Mucosa of descending colon (tissue), 3 donors: ENCODE data around the gene MRM2. TPM values are rescaled to one million over a fixed set of nuclear protein-coding genes. Genes with fewer than 3 reads are reported as not detected.

Experiments used
- ATAC-seq: fragments of 200-7000 bp; cut with Tn5 transposase; one replicate; pipeline ENCODE4 v1.9.1; 2020; ENCODE audit warnings: mild to moderate bottlenecking, moderate library complexity
- DNase-seq, 3 donors: peaks; one replicate each; pipeline ENCODE4 v3.0.0-alpha.2; 2020
- H3K36me3 ChIP-seq: fragments of 200-600 bp; one replicate; pipeline ENCODE4 v1.8.0; 2021; ENCODE audit warnings: low read depth, mild to moderate bottlenecking
- H3K4me1 ChIP-seq: fragments of 200-600 bp; one replicate; pipeline ENCODE4 v1.8.0; 2021; ENCODE audit warnings: low read depth, mild to moderate bottlenecking
- H3K4me3 ChIP-seq: fragments of 200-600 bp; one replicate; pipeline ENCODE4 v1.8.0; 2021; ENCODE audit warnings: mild to moderate bottlenecking
- H3K9me3 ChIP-seq: fragments of 200-600 bp; one replicate; pipeline ENCODE4 v1.8.0; 2021; ENCODE audit warnings: mild to moderate bottlenecking
- intact Hi-C, 2 donors: fragments of 100-400 bp; cut with DNase I in 1 of 2; cut with micrococcal nuclease in 1 of 2; formaldehyde crosslinking; loops; one replicate each; pipeline versions ENCODE4 v1.11.0 to v1.11.1; 2022; cut with DNase I, micrococcal nuclease
- total RNA-seq, 3 donors: library from RNA; stranded (reverse); fragmentation: NEBNext Ultra II Directional in 2 of 3; extraction: Animal tissue kit (Norgen Biotek cat#: 25700) in 2 of 3; gene quantifications; one replicate each; pipeline versions ENCODE4 v1.2.1 to v1.2.4, GENCODE V29; 2021 to 2023
- TF ChIP-seq, protein P1 (sequence below): fragments of 200-600 bp; IDR thresholded peaks from one replicate; pipeline ENCODE4 v1.8.0; 2022; ENCODE audit warnings: antibody characterized with exemption, mild to moderate bottlenecking
- donor health status: DM: no; HTN: no; CAD: no; lungs with moderate emphysema.
- donor health status: DM: no; HTN: no; CAD: no.
- donor health status: DM: no; HTN: yes; CAD: no.

Gene MRM2
- total RNA-seq, 3 donors from 2014 or later, result 16.5 to 18.8 (median 17.2) TPM

DNA sequence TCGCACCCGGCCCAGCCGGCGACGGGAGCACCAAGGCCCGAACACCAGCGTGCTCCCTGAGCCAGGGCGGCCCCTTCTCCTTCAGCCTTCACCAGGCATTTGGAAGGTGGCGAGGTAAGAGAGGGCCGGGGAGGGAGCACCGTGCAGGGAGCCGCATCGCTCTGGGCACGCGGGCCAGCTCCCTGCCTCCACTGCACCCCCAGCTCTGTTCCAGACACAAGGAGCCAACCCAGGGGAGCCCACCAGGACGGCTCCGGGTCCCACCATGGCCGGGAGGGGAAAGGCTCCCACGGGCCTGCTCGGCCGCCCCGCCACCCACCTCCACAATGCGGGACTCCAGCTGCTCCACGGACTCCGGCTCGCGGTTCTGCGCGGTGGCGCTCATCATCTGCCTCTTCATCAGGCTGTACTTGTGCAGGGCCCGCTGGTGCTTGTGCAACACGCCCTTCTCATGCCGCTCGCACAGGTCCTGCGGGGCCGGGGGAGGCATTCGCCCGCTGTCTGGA is 15.1 kb upstream of the MRM2 start:
- H3K4me3 ChIP-seq, result no peak overlapping the region
- no peaks in the 10 kb centered on the region for H3K4me1 ChIP-seq
- H3K9me3 ChIP-seq, result no peaks in the 10 kb centered on the region
- intact Hi-C loops, result no loop called here
- ATAC-seq (no peak), DNase-seq (no peak)
- TF ChIP-seq, protein P1, sequence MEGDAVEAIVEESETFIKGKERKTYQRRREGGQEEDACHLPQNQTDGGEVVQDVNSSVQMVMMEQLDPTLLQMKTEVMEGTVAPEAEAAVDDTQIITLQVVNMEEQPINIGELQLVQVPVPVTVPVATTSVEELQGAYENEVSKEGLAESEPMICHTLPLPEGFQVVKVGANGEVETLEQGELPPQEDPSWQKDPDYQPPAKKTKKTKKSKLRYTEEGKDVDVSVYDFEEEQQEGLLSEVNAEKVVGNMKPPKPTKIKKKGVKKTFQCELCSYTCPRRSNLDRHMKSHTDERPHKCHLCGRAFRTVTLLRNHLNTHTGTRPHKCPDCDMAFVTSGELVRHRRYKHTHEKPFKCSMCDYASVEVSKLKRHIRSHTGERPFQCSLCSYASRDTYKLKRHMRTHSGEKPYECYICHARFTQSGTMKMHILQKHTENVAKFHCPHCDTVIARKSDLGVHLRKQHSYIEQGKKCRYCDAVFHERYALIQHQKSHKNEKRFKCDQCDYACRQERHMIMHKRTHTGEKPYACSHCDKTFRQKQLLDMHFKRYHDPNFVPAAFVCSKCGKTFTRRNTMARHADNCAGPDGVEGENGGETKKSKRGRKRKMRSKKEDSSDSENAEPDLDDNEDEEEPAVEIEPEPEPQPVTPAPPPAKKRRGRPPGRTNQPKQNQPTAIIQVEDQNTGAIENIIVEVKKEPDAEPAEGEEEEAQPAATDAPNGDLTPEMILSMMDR, result no peak
- H3K36me3 ChIP-seq, result no peaks in the 10 kb centered on the region

DNA sequence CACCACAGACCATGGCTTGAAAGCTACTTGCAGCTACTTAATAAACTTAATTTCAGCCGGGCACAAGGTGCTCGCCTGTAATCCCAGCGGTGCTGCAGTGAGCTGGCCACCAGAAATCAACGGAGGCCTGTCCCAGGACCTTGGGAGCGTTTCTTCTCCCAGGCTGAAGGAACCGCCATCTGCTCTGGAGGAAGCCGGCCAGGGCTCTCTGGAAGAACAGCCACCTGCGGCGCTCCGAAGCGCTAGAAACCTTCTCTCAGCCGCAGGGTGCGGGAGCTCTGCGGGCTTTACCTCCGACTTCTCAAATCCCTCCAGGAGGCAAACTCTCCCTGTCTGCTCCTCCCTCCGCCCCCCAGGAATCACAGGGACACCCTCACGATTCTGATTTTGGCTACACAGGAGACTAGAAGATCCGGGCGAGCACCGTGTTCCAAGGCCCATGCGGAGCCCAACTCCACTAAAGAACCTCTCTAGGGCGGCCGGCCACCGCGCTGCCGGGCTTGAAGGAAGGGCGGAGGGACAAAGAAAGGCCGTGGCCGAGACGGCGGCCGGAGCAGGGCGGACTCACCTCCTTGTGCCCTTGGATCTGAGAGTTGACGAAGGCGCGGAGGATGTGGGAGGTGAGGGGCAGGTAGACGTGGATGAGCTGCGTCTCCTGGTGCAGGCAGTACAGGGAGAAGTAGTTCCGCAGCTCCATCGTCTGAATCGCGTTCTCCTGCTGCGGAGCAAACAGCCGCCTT is 14.5 kb upstream of the MRM2 start:
- TF ChIP-seq, protein P1, result no peak
- Histone ChIP-seq H3K36me3 (no peaks in the 10 kb centered on the region), H3K4me3 (no peak overlapping the region), H3K4me1 (no peaks in the 10 kb centered on the region), H3K9me3 (no peaks in the 10 kb centered on the region)
- no peak for ATAC-seq
- intact Hi-C loops, result no loop called here
- DNase-seq, result no peak

DNA sequence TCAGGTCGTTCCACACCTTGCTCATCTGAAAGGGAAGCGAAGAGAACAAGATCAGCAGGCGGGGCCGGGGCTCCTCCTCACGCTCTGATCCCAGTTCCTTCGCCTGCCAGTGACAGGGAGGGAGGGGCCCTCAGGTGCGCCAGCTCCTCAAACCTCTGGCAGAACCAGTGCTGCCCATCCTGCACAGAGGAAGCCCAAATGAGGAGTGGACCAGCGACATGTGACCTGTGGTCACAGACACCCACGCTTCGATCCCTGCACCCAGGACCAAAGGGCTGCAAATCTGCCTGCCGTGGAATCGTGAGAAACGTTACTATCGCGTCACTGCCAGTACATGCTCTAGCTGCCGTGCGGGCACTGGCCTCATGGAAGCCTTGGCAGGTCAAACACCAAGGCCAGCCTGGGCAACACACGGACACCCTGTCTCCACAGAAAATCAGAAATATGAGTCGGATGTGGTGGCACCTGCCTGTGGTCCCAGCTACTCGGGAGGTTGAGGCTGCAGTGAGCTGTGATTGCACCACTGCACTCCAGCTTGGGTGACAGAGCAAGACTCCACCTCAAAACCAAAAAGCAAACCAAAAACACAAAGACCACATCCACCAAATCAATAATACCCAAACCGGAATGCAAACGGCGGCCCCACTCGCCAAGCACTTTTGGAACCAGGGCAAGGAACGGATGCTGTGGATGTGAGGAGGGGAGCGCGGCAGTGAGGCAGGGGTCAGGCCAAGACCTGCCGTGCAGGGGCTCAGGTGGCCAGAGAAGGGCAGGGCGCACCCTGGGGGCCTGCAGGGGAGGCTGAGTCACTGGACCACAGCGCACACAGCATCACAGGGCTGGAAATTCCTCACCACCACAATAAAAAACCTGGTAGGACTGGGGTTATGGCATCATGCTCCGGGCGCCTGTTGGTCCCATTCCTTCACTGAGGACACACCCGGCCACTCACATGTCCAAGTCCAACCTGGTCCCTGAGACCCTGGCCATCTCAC is 13.4 kb upstream of the MRM2 start:
- Histone ChIP-seq H3K4me3 (no peak overlapping the region), H3K9me3 (no peaks in the 10 kb centered on the region), H3K36me3 (no peaks in the 10 kb centered on the region), H3K4me1 (no peaks in the 10 kb centered on the region)
- TF ChIP-seq, protein P1, result no peak
- DNase-seq (no peak), ATAC-seq (no peak)
- intact Hi-C loops, result no loop called here

DNA sequence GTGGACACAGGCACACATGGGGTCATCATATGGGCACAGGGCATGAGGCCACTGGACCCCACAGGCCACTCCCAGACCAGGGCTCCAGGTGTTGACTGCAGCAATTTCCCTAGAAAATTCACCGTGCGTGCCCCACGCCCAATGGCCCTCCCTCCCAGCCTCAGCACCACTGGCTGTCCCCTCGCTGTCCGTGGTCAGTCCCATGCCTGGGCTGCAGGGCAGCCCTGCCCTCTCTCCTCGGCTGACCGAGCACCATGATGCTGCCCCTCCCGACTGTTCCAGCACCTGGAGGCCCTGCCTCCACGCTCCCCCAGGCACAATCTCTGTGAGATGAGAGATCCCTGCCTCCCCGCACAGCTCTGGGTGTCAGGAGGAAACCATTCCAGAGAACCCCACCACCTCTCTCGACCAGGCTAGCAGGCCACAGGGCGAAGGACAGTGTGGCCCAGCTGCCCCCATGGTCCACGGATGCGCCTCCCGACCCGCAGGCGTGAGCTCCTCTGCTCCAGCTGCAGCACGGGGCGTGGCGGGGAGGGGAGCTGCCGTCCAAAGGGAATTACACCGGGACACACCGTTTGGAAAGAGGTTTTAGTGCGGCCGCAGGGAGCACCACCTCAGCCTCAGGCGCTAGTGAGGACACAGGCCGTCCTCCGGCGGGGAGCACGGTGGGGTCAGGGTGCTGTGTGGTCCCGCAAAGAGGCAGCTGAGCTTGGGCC is 12.6 kb upstream of the MRM2 start:
- no peak overlapping the region for H3K4me3 ChIP-seq
- H3K36me3 ChIP-seq, result no peaks in the 10 kb centered on the region
- intact Hi-C loops, result no loop called here
- ATAC-seq (no peak), DNase-seq (no peak)
- H3K4me1 ChIP-seq, result no peaks in the 10 kb centered on the region
- TF ChIP-seq, protein P1, result no peak
- H3K9me3 ChIP-seq, result no peaks in the 10 kb centered on the region

DNA sequence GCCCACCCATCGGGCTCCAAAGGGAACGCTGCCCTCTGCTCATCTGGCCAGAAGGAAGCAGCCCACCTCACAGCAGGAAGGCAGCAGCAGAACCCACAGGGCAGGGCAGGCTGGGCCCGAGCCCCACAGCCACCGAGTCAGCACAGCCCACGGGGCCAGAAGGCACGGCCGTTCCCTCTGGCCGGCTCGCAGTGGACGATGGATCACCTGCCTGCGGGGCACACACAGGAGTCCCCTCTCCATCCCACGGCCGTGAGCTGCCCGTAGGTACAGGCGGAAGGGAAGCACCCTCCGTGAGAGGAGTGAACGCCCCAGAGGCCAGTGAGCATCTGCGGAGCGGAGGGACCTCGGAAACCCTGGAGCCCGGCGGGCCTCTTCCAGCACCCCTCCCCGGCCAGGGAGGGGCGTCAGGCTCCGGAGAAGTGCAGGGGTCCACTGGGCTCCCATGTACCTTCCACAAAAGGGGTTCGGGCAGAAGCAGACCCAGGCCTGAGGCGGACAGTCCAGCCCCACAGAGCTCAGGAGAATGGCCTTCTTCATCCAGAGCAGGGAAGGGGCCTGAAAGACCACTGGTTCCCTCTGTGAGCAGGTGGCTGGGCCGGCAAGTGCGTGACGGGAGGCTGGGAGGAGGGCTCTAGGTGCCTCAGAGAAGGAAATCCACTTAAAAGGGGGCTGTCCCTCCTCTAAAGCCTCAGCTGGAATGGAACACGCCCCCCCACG is 11.7 kb upstream of the MRM2 start:
- Histone ChIP-seq H3K4me3 (no peak overlapping the region), H3K4me1 (no peaks in the 10 kb centered on the region), H3K9me3 (no peaks in the 10 kb centered on the region), H3K36me3 (no peaks in the 10 kb centered on the region)
- DNase-seq, result no peak
- TF ChIP-seq, protein P1, result no peak
- ATAC-seq, result no peak
- intact Hi-C loops, result no loop called here
